ENCODE results near the gene JARID2. TPM values are rescaled to one million over a fixed set of nuclear protein-coding genes. Genes with fewer than 3 reads are reported as not detected.

The JARID2 gene
- total and polyA plus RNA-seq, 2 of the 4 experiments (the other 2 are of a cell fraction): 9.6 to 12.9 TPM

- no peak for TF ChIP-seq RFX5 (IDR thresholded peaks at IDR 0.05; ENCODE audit: low read depth, low read length)
Observed at GRCh38 chr6:15413466-15414234, 167.8 kb downstream of the JARID2 start (continued).

GRCh38 chr6:15414235-15414612, 168.4 kb downstream of the JARID2 start:
- intact Hi-C loops (cut with micrococcal nuclease): no loop called here
- Histone ChIP-seq H3K14ac (replicated peaks; ENCODE audit: low read depth, low read length) (no peak overlapping the region; the same call in 1 of the 2 replicates), H3K4me2 (ENCODE audit: low read depth, low read length) (no peak overlapping the region), H3K9ac (ENCODE audit: low read depth, low read length) (no peak overlapping the region), H3K9me1 (ENCODE audit: insufficient read depth, low read length) (peaks cover 6% of the 10 kb centered on the region), H2BK15ac (ENCODE audit: low read depth, low read length) (no peak overlapping the region), H4K5ac (ENCODE audit: low read depth, low read length) (no peak overlapping the region), H3K27me3 (ENCODE audit: control insufficient read depth, insufficient read depth, low read length) (no peaks in the 10 kb centered on the region), H4K8ac (ENCODE audit: low read depth in 2 of 2, low read length in 2 of 2) (no peak overlapping the region), H3K4ac (ENCODE audit: low read depth, low read length) (no peak overlapping the region), H3K18ac (ENCODE audit: low read depth, low read length) (peak overlapping the region; percentile 47; the same call in 1 of the 2 replicates), H3K9me3 (ENCODE audit: control insufficient read depth, insufficient read depth, low read length) (peaks cover under 1% of the 10 kb centered on the region; the same call in 1 of the 2 replicates), H2AFZ (replicated peaks; ENCODE audit: low read length, poor library complexity) (no peak overlapping the region), H2AK5ac (ENCODE audit: low read depth, low read length) (no peak overlapping the region), H2BK5ac (ENCODE audit: low read depth, low read length, poor library complexity, severe bottlenecking) (no peak overlapping the region), H3K36me3 (ENCODE audit: control insufficient read depth, insufficient read depth, low read length) (peaks cover 2% of the 10 kb centered on the region; the same call in 1 of the 2 replicates), H4K20me1 (ENCODE audit: insufficient read depth, low read length) (peaks cover 56% of the 10 kb centered on the region), H3K4me1 (ENCODE audit: control insufficient read depth, insufficient read depth, low read length) (peaks cover 8% of the 10 kb centered on the region), H3K27ac (ENCODE audit: insufficient read depth, low read length) (no peak overlapping the region), H4K91ac (ENCODE audit: insufficient read depth, low read depth, low read length) (no peak overlapping the region), H3K4me3 (ENCODE audit: insufficient read depth, low read depth, low read length) (no peak overlapping the region), H2BK20ac (ENCODE audit: low read depth, low read length) (no peak overlapping the region), H3K56ac (ENCODE audit: extremely low read depth, insufficient read depth, low read length) (no peak overlapping the region), H3K23ac (ENCODE audit: low read depth, low read length) (no peak overlapping the region), H2AK9ac (replicated peaks; ENCODE audit: low read depth, low read length, poor library complexity) (no peak overlapping the region), H2BK120ac (ENCODE audit: low read depth, low read length) (no peak overlapping the region; the same call in 1 of the 2 replicates), H3K79me1 (ENCODE audit: low read depth in 1 of 2, low read length in 2 of 2) (peaks cover 14 to 46% of the 10 kb centered on the region in 2 experiments)
- in situ Hi-C loops (cut with MboI; ENCODE audit: low sequenced_read_pairs): no loop called here
- dilution Hi-C loops (cut with HindIII; ENCODE audit: low sequenced_read_pairs, unreplicated experiment): no loop called here
- ChIA-PET POLR2A (ENCODE audit: unreplicated experiment) (no interaction called here), CTCF (interaction anchor here (1.0 kb wide), 1 partner anchor 13 kb away, joined by 3 read pairs; no protein-coding TSS in a partner anchor)
- DNase-seq (no peak), ATAC-seq (ENCODE audit: low read depth) (no peak)
- no CpG with 5 or more reads among the region's 2 CpGs for WGBS, 2 experiments (ENCODE audit: extremely low coverage in 2 of 2, insufficient read length in 1 of 2)
- BruUV-seq (replicated peaks): no TSS peak
- TF ChIP-seq, protein P1, sequence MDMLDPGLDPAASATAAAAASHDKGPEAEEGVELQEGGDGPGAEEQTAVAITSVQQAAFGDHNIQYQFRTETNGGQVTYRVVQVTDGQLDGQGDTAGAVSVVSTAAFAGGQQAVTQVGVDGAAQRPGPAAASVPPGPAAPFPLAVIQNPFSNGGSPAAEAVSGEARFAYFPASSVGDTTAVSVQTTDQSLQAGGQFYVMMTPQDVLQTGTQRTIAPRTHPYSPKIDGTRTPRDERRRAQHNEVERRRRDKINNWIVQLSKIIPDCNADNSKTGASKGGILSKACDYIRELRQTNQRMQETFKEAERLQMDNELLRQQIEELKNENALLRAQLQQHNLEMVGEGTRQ (IDR thresholded peaks at IDR 0.05; ENCODE audit: low read depth, low read length): no peak
- TF ChIP-seq FOS (IDR thresholded peaks at IDR 0.05; ENCODE audit: low read depth, low read length) (no peak), POLR2A (IDR thresholded peaks at IDR 0.05; ENCODE audit: low read depth, low read length) (no peak), CTCF (conservative IDR thresholded peaks at IDR 0.05; ENCODE audit: low read depth, low read length) (no peak), MAZ (IDR thresholded peaks at IDR 0.05; ENCODE audit: borderline replicate concordance, low read depth, low read length) (no peak), SMC3 (IDR thresholded peaks at IDR 0.05; ENCODE audit: low read depth, low read length) (no peak), BHLHE40 (IDR thresholded peaks at IDR 0.05; ENCODE audit: low read depth, low read length) (no peak), RFX5 (IDR thresholded peaks at IDR 0.05; ENCODE audit: low read depth, low read length) (no peak), CEBPB (IDR thresholded peaks at IDR 0.05; ENCODE audit: low read depth, low read length) (no peak), CHD1 (IDR thresholded peaks at IDR 0.05; ENCODE audit: low read depth, low read length) (no peak)
